Measurements from ENCODE around the gene DAAM1.

DAAM1 gene

DNA sequence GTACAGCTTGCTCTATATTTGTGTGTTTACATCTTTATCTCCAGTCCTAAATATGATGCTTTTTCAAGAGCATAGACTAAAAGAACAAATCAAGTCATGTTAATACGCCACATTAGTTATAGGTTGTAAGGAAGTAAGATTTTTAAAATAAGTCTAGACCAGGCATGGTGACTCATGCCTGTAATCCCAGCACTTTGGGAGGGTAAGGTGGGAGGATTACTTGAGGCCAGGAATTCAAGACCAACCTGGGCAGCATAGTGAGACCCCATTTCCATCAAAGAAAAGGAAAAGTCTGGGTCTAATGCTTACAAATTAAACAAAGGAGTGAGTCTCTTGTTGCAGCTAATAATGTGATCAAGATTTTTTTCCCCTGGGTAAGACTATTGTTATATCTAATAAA, 157.9 kb downstream of the DAAM1 start:
- DNase-seq (ENCODE audit: insufficient read length, low spot score) = no peak
- FAIRE-seq = no peak
- TF ChIP-seq CTCF (IDR thresholded peaks at IDR 0.05; ENCODE audit: insufficient read depth, missing control alignments) = no peak

DNA sequence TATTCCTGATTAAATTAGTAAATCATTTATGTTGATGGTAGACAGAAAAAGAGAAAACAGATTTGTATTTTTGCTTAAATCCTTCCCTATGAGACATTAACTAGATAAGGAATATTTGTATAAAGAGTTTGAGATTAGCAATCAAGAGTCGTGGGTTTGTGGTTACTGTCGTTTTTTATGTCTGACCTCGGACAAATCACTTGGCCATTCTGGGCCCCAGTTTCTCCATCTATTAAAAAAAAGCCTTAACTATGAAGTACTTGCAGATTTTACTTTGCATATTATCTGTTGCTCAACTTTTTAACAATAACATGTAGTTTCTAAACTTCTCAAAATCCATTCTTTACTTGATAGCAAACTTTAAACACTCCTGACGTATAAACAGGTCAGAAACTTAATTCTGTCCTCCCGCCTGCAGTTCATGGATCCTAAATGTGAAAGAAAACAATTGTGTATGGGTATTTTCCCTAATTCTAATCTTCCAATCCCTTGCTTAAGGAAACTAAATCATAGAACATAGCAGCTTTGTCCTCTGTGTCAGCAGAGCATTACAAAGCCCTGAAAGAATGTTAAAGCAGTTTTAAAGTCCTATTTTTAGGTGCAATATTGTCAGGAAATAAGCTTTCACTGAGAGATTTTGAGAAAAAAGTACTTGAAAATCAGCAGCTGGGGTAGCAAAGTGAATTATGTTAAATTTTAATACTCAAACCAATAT, 158.5 kb downstream of the DAAM1 start:
- no peak for TF ChIP-seq CTCF (IDR thresholded peaks at IDR 0.05; ENCODE audit: insufficient read depth, missing control alignments)
- FAIRE-seq = no peak
- DNase-seq (ENCODE audit: insufficient read length, low spot score) = no peak

- DNase-seq (ENCODE audit: insufficient read length, low spot score) = no peak
- no peak for TF ChIP-seq CTCF (IDR thresholded peaks at IDR 0.05; ENCODE audit: insufficient read depth, missing control alignments)
- FAIRE-seq = no peak
Measured at GRCh38 chr14:59347511-59347900, 159.0 kb downstream of the DAAM1 start.

DNA sequence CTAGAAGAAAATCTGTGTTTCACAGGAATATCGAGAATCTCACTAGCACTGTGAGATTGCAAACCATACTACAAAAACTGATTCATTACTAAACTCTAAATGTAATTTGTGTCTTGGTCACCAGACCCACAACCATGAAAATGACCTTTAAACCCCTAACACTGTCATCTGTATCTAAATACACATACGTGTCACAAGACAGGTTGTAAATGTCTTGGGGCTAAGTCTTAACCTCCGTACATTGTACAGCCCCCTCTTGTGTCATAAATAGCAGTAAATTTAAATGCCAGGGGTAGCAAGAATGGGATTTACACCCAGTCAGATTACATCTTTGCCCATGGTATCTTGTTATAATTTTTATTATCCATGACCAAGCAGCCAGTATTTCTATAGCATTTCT, 159.4 kb downstream of the DAAM1 start:
- DNase-seq (ENCODE audit: insufficient read length, low spot score) (no peak), FAIRE-seq (no peak)
- no peak for TF ChIP-seq CTCF (IDR thresholded peaks at IDR 0.05; ENCODE audit: insufficient read depth, missing control alignments)

DNA sequence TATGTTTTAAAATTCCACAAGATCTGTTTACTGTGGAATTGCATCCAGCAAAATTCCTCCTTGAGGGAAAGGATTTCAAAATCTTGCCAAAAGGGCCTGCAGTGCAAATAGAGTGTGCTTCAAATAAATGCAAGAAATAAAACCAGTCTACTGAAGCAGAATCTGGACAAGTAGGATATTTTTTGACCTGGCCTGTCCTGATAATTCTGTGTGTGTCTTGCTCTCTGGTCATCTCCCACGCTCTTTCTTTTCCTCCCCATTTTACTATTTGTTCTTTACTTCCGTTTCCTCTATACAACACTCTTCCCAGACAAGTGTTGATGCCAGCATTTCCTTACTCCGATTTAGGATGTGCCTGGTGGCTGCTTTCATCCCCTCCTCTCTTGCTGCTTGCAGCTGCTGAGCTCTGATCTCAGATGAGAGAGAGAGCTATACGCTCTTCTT, 160.8 kb downstream of the DAAM1 start:
- DNase-seq (ENCODE audit: insufficient read length, low spot score) (no peak), FAIRE-seq (no peak)
- TF ChIP-seq CTCF (IDR thresholded peaks at IDR 0.05; ENCODE audit: insufficient read depth, missing control alignments) = no peak

DNA sequence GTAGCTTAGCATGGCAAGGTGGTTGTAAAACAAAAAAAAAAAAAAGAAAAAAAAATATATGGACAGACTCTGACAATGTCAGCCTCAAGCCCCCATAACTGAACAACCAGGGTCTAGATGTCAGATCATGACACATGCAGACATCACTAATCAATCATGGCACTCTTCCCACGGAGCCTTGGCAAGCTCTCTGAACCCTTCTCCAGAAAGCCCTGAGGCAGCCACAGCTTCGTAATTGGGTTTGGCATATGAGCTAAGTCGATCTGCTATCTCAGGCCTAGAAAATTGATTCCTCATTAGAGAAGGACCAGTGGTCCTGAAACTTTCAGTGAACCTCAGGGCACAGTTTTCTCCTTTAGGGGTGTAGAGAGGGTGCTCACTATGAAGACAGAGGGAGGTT, 164.5 kb downstream of the DAAM1 start:
- TF ChIP-seq CTCF (IDR thresholded peaks at IDR 0.05; ENCODE audit: insufficient read depth, missing control alignments) = no peak
- FAIRE-seq (no peak), DNase-seq (ENCODE audit: insufficient read length, low spot score) (no peak)

DNA sequence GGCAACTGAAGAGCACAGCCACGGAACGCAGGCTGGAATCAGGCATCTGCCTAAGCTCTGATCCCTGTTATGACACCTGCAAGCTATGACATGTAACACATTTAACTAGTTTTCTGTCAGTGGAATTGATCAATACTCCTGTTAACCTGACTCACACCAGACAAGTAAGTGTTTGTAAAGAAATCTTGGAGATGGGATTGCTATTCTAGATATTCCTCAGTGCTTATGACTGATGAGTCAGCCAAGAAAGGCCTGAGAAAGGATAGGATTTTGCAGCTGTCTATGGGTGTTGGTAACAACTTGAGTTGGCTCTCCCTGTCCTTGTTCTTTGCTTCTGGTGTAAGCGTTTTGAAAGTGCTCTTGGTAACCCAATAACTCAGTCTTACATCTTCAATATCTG, 166.2 kb downstream of the DAAM1 start:
- FAIRE-seq = no peak

More for the DNA sequence above, 166.2 kb downstream of the DAAM1 start:
- TF ChIP-seq CTCF (IDR thresholded peaks at IDR 0.05; ENCODE audit: insufficient read depth, missing control alignments) = no peak
- DNase-seq (ENCODE audit: insufficient read length, low spot score) = no peak

All from D721Med (cell line).